ENCODE results near the gene ACAP3.

The ACAP3 gene

GRCh38 chr1:1286313-1287261 is 21.1 kb downstream of the ACAP3 start:
- in situ Hi-C loops (cut with MboI; ENCODE audit: low sequenced_read_pairs), result no loop called here

- in situ Hi-C loops (cut with MboI; ENCODE audit: low sequenced_read_pairs), result no loop called here
These were observed 22.0 kb downstream of the ACAP3 start for GRCh38 chr1:1285611-1286311.

DNA sequence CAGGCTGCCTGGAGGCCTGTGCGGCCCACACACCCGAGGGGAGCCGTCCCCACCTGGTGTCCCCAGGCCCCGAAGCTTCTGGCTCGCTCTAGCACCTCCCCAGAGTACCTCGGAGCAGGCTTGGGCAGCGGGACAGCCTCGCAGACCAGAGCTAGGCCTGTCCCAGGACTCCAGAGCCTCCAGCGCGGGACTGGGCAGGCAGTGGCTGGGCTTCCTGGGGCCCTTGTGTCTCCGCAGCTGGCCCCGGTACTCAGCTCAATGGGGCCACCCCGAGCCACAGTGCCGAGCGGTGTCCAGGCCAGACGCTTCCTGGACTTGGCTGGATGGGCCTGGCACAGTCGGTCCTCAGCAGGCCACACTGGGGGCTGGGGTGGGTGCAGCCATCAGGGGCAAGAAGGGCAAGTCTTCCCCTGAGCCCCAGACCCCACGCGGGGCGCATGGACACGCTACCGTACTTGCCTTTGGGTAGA is 22.6 kb downstream of the ACAP3 start:
- in situ Hi-C loops (cut with MboI; ENCODE audit: low sequenced_read_pairs), result no loop called here

GRCh38 chr1:1284221-1285101 is 23.3 kb downstream of the ACAP3 start:
- in situ Hi-C loops (cut with MboI; ENCODE audit: low sequenced_read_pairs), result no loop called here

DNA sequence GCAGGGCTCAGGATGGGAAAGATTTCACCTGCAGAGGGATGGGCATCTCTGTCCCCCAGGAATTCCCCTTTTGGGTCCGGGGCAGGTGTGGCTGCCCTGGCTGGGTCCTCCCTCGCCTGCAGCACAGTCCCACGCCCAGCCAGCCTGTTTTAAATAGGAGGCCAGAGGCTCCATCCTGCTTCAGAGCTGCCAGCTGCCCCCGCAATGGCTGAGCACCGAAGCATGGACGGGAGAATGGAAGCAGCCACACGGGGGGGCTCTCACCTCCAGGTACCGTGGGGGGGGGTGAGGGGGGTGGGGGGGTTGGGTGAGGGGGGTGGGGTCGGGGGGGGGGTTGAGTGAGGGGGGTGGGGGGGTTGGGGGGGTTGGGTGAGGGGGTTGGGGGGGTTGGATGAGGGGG is 23.9 kb downstream of the ACAP3 start:
- in situ Hi-C loops (cut with MboI; ENCODE audit: low sequenced_read_pairs), result no loop called here

- in situ Hi-C loops (cut with MboI; ENCODE audit: low sequenced_read_pairs), result no loop called here
These were observed 24.7 kb downstream of the ACAP3 start for GRCh38 chr1:1282998-1283397.

- in situ Hi-C loops (cut with MboI; ENCODE audit: low sequenced_read_pairs), result no loop called here
These were observed 26.0 kb downstream of the ACAP3 start for GRCh38 chr1:1281533-1282321.

- in situ Hi-C loops (cut with MboI; ENCODE audit: low sequenced_read_pairs), result no loop called here
These were observed 26.8 kb downstream of the ACAP3 start for GRCh38 chr1:1280782-1281481.

GRCh38 chr1:1279028-1279427 is 28.7 kb downstream of the ACAP3 start:
- in situ Hi-C loops (cut with MboI; ENCODE audit: low sequenced_read_pairs), result no loop called here

GRCh38 chr1:1278620-1279019 is 29.1 kb downstream of the ACAP3 start:
- in situ Hi-C loops (cut with MboI; ENCODE audit: low sequenced_read_pairs), result no loop called here

GRCh38 chr1:1275836-1276235 is 31.9 kb downstream of the ACAP3 start:
- in situ Hi-C loops (cut with MboI; ENCODE audit: low sequenced_read_pairs), result no loop called here

GRCh38 chr1:1274931-1275431 is 32.7 kb downstream of the ACAP3 start:
- in situ Hi-C loops (cut with MboI; ENCODE audit: low sequenced_read_pairs), result no loop called here

DNA sequence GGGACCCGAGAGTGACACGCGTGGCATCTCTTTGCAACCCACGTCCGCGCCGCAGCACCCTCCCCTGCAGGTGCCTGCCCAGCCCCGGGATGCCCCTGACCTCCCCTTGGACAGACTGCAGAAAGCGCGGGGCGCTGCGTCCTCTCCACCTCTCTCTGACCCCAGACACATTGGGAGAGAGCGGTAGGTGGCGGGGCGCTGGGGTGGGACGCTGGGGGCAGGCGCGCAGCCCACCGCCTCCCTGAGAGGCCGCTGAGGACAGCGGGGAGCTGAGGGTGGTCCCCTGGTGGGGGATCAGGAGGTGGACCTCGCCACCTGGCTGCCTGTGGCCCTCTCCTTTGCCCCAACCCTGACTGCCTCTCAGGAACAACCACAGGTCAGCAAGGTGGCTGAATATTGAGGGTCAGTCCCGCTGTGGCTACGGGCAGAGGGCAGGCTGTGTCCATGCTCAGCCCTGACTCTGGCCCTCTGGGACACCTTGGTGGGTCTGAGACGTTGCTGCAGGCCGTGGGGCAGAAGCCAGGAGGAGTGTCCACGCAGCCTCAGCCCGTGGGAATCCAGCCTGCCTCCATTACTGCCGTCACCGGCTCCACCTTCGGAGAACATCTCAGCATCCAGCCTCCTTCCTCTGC is 33.3 kb downstream of the ACAP3 start:
- in situ Hi-C loops (cut with MboI; ENCODE audit: low sequenced_read_pairs), result no loop called here

DNA sequence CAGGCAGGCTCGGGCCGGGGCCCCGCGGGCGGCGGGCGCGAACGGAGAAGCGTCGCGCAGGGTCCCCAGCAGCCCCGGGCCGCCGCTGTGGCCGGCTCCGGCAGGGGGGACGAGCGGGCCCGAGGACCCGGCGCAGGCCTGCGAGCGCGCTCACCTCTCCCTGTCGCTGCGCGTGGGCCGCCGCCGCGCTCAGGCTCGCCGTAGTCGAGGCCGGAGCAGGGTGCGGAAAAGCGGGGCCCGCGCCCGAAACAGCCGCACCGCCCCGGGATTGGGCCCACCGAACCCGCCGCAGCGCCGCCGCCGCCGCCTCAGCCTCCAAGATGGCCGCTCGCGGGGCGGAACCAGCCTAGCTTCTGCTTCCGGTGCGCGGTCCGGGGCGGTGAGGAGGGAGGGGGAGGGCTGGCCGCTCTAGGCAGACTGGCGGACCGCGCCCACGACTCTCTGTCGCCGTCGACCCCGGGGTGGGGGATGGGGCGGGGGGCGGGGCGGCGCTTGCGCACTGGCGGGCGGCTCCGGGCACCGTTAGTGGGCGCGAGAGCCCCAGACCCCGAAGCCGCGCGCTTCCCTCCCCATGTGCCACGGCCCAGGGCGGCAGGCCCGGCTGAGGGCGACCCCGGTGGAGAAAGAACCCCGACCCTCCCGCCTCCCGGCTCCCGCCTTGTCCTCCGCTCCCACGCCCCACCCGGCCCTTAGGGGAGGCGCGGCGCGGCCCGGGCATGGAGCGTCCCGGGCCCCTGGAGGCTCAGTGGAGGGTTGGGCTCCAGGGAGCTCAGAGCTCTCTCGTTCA is 34.0 kb downstream of the ACAP3 start, which contains the start of gene UBE2J2:
Gene UBE2J2 (minus strand): TSS at position 343 of the 787 bp plus-strand sequence. CDS start 5,862 bp downstream, outside the sequence.
- in situ Hi-C loops (cut with MboI; ENCODE audit: low sequenced_read_pairs), result no loop called here

- in situ Hi-C loops (cut with MboI; ENCODE audit: low sequenced_read_pairs), result no loop called here
These were observed 34.6 kb downstream of the ACAP3 start for GRCh38 chr1:1273209-1273511.

DNA sequence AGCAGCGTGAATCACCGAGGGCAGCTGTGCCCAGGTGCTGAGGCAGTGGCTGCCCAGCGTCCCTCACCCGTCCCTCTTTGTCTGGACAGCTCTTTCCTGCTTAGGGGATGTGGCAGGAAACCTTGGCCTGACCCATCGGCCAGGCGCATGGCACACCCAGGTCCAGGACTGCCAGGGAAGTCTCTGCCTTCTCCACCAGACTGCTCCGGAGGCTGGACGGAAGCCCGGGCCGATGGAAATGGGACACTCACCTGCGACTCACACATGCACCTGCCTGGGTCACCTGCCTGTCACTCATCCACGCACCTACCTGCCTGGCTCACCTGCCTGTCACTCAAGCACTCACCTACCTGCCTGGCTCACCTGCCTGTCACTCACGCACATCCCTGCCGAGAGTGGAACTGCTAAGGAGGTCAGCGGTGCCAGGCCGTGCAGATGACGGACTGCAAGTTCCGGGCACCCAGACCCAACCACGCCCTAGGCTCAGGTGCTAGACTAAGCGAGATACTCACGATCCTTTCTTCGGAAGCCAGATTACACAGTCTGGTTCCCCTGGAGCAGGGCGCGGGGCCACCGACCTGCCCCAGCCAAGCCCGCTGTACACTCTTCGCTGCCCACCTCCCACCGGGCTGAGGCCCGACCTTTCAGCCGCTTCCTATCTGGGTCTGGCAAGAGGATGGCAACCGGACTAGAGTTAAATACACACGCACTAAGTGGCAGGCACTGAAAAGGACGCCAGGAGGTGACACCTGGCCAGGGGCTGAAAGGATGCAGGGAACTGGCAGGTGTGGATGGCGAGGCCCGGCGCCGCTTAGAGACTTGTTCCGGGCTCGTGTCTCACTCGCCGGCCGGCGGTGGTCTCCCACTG is 35.2 kb downstream of the ACAP3 start:
- in situ Hi-C loops (cut with MboI; ENCODE audit: low sequenced_read_pairs), result no loop called here

DNA sequence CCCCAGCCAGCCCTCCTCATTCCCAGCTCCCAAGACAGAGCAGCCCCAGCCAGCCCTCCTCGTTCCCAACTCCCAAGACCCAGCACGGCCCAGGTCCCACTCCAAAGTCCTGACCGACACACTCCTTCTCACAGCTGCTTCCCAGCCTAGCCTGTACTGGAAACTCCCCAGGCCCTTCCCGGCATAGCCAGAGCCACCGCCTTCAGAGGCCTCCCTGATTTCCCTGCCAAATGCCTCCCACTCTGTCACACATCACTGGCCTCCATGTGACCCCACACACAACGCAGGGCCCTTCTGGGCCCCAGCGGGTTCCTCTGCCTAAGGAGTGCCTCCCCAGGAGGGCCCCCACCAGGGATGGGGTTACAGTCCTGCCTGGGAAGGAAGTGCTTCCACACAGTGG is 36.9 kb downstream of the ACAP3 start:
- in situ Hi-C loops (cut with MboI; ENCODE audit: low sequenced_read_pairs), result no loop called here

Data from HL-60/S4 treated with retinoic acid at 250 ng/mL for 4 days and 3 days (cell line).